GM13976 (cell line): Measurements from ENCODE around the gene ZSWIM6.

ENCODE experiments used
- DNase-seq: peaks from one replicate; pipeline ENCODE4 v3.0.0; 2012; ENCODE audit warnings: low spot score
- CTCF ChIP-seq: IDR thresholded peaks from 2 replicates; pipeline ENCODE4 v1.5.1; 2012; ENCODE audit warnings: borderline replicate concordance, mild to moderate bottlenecking; ENCODE audit not compliant: insufficient read depth; ENCODE audit errors: extremely low read depth, missing control alignments, control extremely low read depth
- in situ Hi-C: fragments of 300-500 bp; cut with MboI; formaldehyde crosslinking; loops from one replicate; pipeline ENCODE4 v1.12.0; 2022; ENCODE audit warnings: low sequenced_read_pairs, mixed read lengths, inconsistent platforms; ENCODE audit not compliant: unreplicated experiment

The ZSWIM6 gene

GRCh38 chr5:61289669-61290306 lies 42.3 kb upstream of the ZSWIM6 start:
- no peak for TF ChIP-seq CTCF
- in situ Hi-C loops, result no loop called here
- no peak for DNase-seq

GRCh38 chr5:61290791-61291210 lies 41.3 kb upstream of the ZSWIM6 start:
- no peak for DNase-seq
- TF ChIP-seq CTCF, result no peak
- in situ Hi-C loops, result no loop called here

GRCh38 chr5:61292062-61292657 lies 39.9 kb upstream of the ZSWIM6 start:
- in situ Hi-C loops, result no loop called here
- no peak for DNase-seq
- no peak for TF ChIP-seq CTCF

GRCh38 chr5:61293071-61293470 lies 39.0 kb upstream of the ZSWIM6 start:
- no peak for DNase-seq
- in situ Hi-C loops, result no loop called here
- TF ChIP-seq CTCF, result no peak

- in situ Hi-C loops, result no loop called here
- TF ChIP-seq CTCF, result no peak
Observed at GRCh38 chr5:61293873-61294272, 38.2 kb upstream of the ZSWIM6 start.

GRCh38 chr5:61295365-61295764 lies 36.7 kb upstream of the ZSWIM6 start:
- in situ Hi-C loops, result no loop called here
- TF ChIP-seq CTCF, result no peak
- no peak for DNase-seq

More at GRCh38 chr5:61293873-61294272, 38.2 kb upstream of the ZSWIM6 start:
- no peak for DNase-seq

- no peak for TF ChIP-seq CTCF
- in situ Hi-C loops, result no loop called here
- no peak for DNase-seq
Observed at GRCh38 chr5:61298066-61298465, 34.0 kb upstream of the ZSWIM6 start.
